Esophagus muscularis mucosa (tissue), 4 donors: ENCODE data around the gene HOXB8. TPM values are rescaled to one million over a fixed set of nuclear protein-coding genes. Genes with fewer than 3 reads are reported as not detected.

Source experiments
- DNase-seq: peaks from one replicate; pipeline ENCODE4 v3.0.0-alpha.2; 2017; ENCODE audit errors: extremely low spot score
- H3K27ac ChIP-seq, 4 donors: fragments of 200-600 bp; sonication (generic); replicated peaks in 1 of 4; 1 replicate in 3 of 4; 2 replicates in 1 of 4; pipeline ENCODE4 v1.5.1; 2016 to 2019; ENCODE audit warnings: mild to moderate bottlenecking in 1 of 4
- H3K27me3 ChIP-seq, 4 donors: fragments of 200-600 bp; sonication (generic); one replicate each; pipeline versions ENCODE4 v1.5.1 to v1.6.0; 2016 to 2019
- H3K36me3 ChIP-seq, 4 donors: fragments of 200-600 bp; sonication (generic); one replicate each; pipeline ENCODE4 v1.5.1; 2016 to 2019
- H3K4me1 ChIP-seq, 4 donors: fragments of 200-600 bp; sonication (generic); one replicate each; pipeline ENCODE4 v1.5.1; 2016 to 2019
- H3K4me3 ChIP-seq, 4 donors: fragments of 200-600 bp; sonication (generic); 1 replicate in 2 of 4; 2 replicates in 2 of 4; pipeline ENCODE4 v1.5.1; 2016 to 2019; ENCODE audit warnings: mild to moderate bottlenecking in 4 of 4, moderate library complexity in 1 of 4
- H3K9me3 ChIP-seq, 4 donors: fragments of 200-600 bp; sonication (generic); 1 replicate in 3 of 4; 2 replicates in 1 of 4; pipeline ENCODE4 v1.5.1; 2016 to 2019
- CTCF ChIP-seq, 3 experiments: fragments of 200-600 bp in 2 of 3; fragments of 450-650 bp in 1 of 3; sonication (generic) in 2 of 3; IDR thresholded peaks; one replicate each; pipeline ENCODE4 v1.5.1; 2017 to 2019; ENCODE audit warnings: antibody characterized with exemption in 3 of 3, mild to moderate bottlenecking in 2 of 3, moderate library complexity in 1 of 3
- EP300 ChIP-seq: sonication (generic); formaldehyde crosslinking; IDR thresholded peaks from one replicate; pipeline ENCODE4 v1.6.1; 2017; ENCODE audit warnings: antibody characterized with exemption
- POLR2A ChIP-seq: fragments of 450-650 bp; IDR thresholded peaks from one replicate; pipeline ENCODE4 v1.6.1; 2017; ENCODE audit warnings: antibody characterized with exemption, moderate library complexity, mild to moderate bottlenecking, low read depth
- POLR2AphosphoS5 ChIP-seq, 2 donors: sonication (generic); formaldehyde crosslinking; IDR thresholded peaks; one replicate each; pipeline ENCODE4 v1.6.1; 2017; ENCODE audit warnings: antibody characterized with exemption in 2 of 2
- WGBS: methylation state at CpG from one replicate; pipeline ENCODE4 v1.1.5; 2018; 5-methylcytosine and 5-hydroxymethylcytosine counted together
- intact Hi-C: fragments of 100-400 bp; cut with DNase I; formaldehyde crosslinking; loops from one replicate; pipeline ENCODE4 v1.15.1; 2023
- total RNA-seq, 4 donors: library from RNA; depleted of rRNA; stranded (reverse); fragments of >200 nt; gene quantifications; one replicate each; pipeline versions ENCODE4 v1.1.0 to v1.2.1, GENCODE V29; 2016

The HOXB8 gene
- total RNA-seq, 4 donors from 2014 or later = not detected

- WGBS = 12% methylated on average over 5 of the region's 5 CpGs
- Histone ChIP-seq H3K36me3 (no peaks in the 10 kb centered on the region), H3K4me1 (peaks cover 25 to 37% (median 27%) of the 10 kb centered on the region in 4 donors), H3K9me3 (no peaks in the 10 kb centered on the region), H3K4me3 (no peak overlapping the region), H3K27me3 (peaks cover 3 to 100% (median 98%) of the 10 kb centered on the region in 4 donors), H3K27ac (no peak overlapping the region)
- DNase-seq = no peak
- TF ChIP-seq POLR2A (no peak), EP300 (no peak), CTCF (IDR thresholded peaks at IDR 0.05) (no peak), POLR2AphosphoS5 (IDR thresholded peaks at IDR 0.05) (no peak)
- intact Hi-C loops = no loop called here
Measured at GRCh38 chr17:48624118-48624517, 9.0 kb upstream of the HOXB8 start.

- no peak for TF ChIP-seq EP300
- no peak for TF ChIP-seq CTCF (IDR thresholded peaks at IDR 0.05)
- no peak for TF ChIP-seq POLR2AphosphoS5 (IDR thresholded peaks at IDR 0.05)
- no peak for TF ChIP-seq POLR2A
- H3K36me3 ChIP-seq = no peaks in the 10 kb centered on the region
- intact Hi-C loops = no loop called here
- H3K27ac ChIP-seq = no peak overlapping the region
- no peak for DNase-seq
- peaks cover 3 to 100% (median 98%) of the 10 kb centered on the region in 4 donors for H3K27me3 ChIP-seq
- H3K9me3 ChIP-seq = no peaks in the 10 kb centered on the region
- WGBS = 15% methylated on average over 4 of the region's 4 CpGs
- H3K4me3 ChIP-seq = no peak overlapping the region
- H3K4me1 ChIP-seq = peaks cover 25 to 42% (median 31%) of the 10 kb centered on the region in 4 donors
Measured at GRCh38 chr17:48623583-48623982, 8.5 kb upstream of the HOXB8 start.

GRCh38 chr17:48622857-48623256, 7.8 kb upstream of the HOXB8 start:
- no peaks in the 10 kb centered on the region for H3K36me3 ChIP-seq
- peaks cover 25 to 49% (median 38%) of the 10 kb centered on the region in 4 donors for H3K4me1 ChIP-seq
- DNase-seq = no peak
- no peak overlapping the region for H3K4me3 ChIP-seq
- intact Hi-C loops = no loop called here
- 18% methylated on average over 11 of the region's 11 CpGs for WGBS
- no peak overlapping the region for H3K27ac ChIP-seq
- peaks cover 3 to 100% (median 97%) of the 10 kb centered on the region in 4 donors for H3K27me3 ChIP-seq
- TF ChIP-seq POLR2A = no peak
- TF ChIP-seq EP300 = no peak
- H3K9me3 ChIP-seq = no peaks in the 10 kb centered on the region

- DNase-seq = no peak
- TF ChIP-seq POLR2AphosphoS5 (IDR thresholded peaks at IDR 0.05) (no peak), CTCF (IDR thresholded peaks at IDR 0.05) (no peak), POLR2A (no peak), EP300 (no peak)
- Histone ChIP-seq H3K27me3 (peaks cover 3 to 100% (median 97%) of the 10 kb centered on the region in 4 donors), H3K27ac (no peak overlapping the region), H3K4me3 (no peak overlapping the region), H3K36me3 (no peaks in the 10 kb centered on the region), H3K9me3 (no peaks in the 10 kb centered on the region), H3K4me1 (peaks cover 25 to 46% (median 38%) of the 10 kb centered on the region in 4 donors)
- intact Hi-C loops = no loop called here
- 29% methylated on average over 14 of the region's 41 CpGs for WGBS
Measured at GRCh38 chr17:48621410-48622392, 6.6 kb upstream of the HOXB8 start.

GRCh38 chr17:48620461-48621139, 5.5 kb upstream of the HOXB8 start:
- H3K27ac ChIP-seq = no peak overlapping the region
- intact Hi-C loops = no loop called here
- no peaks in the 10 kb centered on the region for H3K9me3 ChIP-seq
- DNase-seq = no peak
- peaks cover 14 to 35% (median 27%) of the 10 kb centered on the region in 4 donors for H3K4me1 ChIP-seq
- H3K27me3 ChIP-seq = peaks cover 11 to 100% (median 97%) of the 10 kb centered on the region in 4 donors
- 42% methylated on average over 6 of the region's 6 CpGs for WGBS
- TF ChIP-seq POLR2A (no peak), POLR2AphosphoS5 (IDR thresholded peaks at IDR 0.05) (no peak), EP300 (no peak), CTCF (IDR thresholded peaks at IDR 0.05) (no peak)
- H3K36me3 ChIP-seq = no peaks in the 10 kb centered on the region
- H3K4me3 ChIP-seq = no peak overlapping the region
